ENCODE results near the gene PVALEF. TPM values are rescaled to one million over a fixed set of nuclear protein-coding genes. Genes with fewer than 3 reads are reported as not detected.
"Not testable (repeated sequence)": the region's sequence is repeated elsewhere in the genome, so short reads cannot be mapped to it uniquely, and the experiment has no call there.

Gene PVALEF
- total RNA-seq, 2 donors from 2014 or later, result not detected

- no peak for ATAC-seq
- H3K27ac Mint-ChIP-seq, result no peak overlapping the region
- no peaks in the 10 kb centered on the region for H3K36me3 Mint-ChIP-seq
- no peaks in the 10 kb centered on the region for H3K9me3 Mint-ChIP-seq
- H3K4me3 Mint-ChIP-seq, result no peak overlapping the region
- peaks cover 7 to 12% of the 10 kb centered on the region in 2 donors for H3K4me1 Mint-ChIP-seq (ENCODE audit: low read depth in 2 of 2)
- no peaks in the 10 kb centered on the region for H3K27me3 Mint-ChIP-seq
- DNase-seq (ENCODE audit: low spot score), result no peak
Observed at GRCh38 chr17:81219476-81220180, 54.3 kb downstream of the PVALEF start.

- no peak overlapping the region for H3K27ac Mint-ChIP-seq
- DNase-seq (ENCODE audit: low spot score), result no peak
- H3K27me3 Mint-ChIP-seq, result no peaks in the 10 kb centered on the region
- peaks cover 7 to 12% of the 10 kb centered on the region in 2 donors for H3K4me1 Mint-ChIP-seq (ENCODE audit: low read depth in 2 of 2)
- no peaks in the 10 kb centered on the region for H3K9me3 Mint-ChIP-seq
- no peak for ATAC-seq
- peak overlapping the region; percentile 30 for H3K4me3 Mint-ChIP-seq
- H3K36me3 Mint-ChIP-seq, result no peaks in the 10 kb centered on the region
Observed at GRCh38 chr17:81221371-81221841, 56.1 kb downstream of the PVALEF start.

DNA sequence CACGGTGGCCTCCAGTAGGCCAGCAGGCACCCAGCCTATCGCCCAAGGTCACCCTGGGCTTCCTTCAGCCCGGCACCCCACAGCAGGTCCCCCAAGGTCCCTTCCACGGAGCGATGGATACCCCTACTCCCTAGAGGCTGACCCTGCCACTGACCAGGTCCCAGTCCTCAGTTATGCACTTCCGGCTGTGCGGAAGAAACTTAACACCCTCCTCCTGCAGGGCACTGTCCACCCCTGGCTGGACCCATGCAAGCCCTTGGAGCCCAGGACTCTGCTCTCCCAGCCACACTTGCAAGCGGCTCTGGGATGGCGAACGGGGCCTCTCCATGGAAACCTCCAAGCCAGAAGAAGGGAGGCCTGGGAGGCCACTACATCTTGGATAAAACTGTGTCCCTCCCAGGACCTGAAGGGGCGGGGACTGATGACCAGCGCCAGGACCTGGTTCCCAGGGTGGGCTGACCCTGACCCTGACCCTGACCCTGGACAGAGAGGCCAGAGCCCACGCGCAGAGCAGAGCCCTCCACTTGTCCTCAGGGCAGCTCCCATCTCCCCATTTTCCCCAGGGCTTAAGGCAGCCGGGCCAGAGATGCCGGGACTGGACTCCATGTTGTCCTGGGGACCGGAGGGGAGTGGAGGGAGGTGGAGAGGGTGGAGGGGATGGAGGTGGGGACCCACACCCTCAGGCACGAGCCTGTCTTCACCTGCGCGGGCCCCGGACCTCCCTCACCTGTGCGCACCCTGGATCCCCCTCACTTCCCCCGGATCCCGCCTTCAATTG, 56.7 kb downstream of the PVALEF start:
- Mint-ChIP-seq H3K4me3 (peak overlapping the region; percentile 89), H3K27ac (no peak overlapping the region), H3K4me1 (ENCODE audit: low read depth in 2 of 2) (peaks cover 7 to 12% of the 10 kb centered on the region in 2 donors), H3K27me3 (no peaks in the 10 kb centered on the region), H3K36me3 (no peaks in the 10 kb centered on the region), H3K9me3 (no peaks in the 10 kb centered on the region)
- ATAC-seq (no peak), DNase-seq (ENCODE audit: low spot score) (no peak)

DNA sequence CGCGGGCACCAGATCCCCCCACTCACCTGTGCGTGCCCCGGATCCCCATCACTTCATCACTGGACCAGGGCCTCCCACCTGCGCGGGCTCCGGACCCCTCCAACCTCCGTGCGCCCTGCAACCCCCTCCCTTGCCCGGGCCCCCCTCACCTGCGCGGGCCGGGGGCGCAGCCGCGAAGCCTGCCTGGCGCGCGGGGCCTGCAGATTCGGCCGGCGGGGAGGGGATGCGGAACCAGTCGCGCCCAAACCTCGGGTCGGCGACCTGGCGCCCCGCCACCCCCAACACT, 57.3 kb downstream of the PVALEF start:
- no peaks in the 10 kb centered on the region for H3K9me3 Mint-ChIP-seq
- DNase-seq (ENCODE audit: low spot score) (no peak), ATAC-seq (no peak)
- no peaks in the 10 kb centered on the region for H3K27me3 Mint-ChIP-seq
- H3K27ac Mint-ChIP-seq, result no peak overlapping the region
- H3K4me3 Mint-ChIP-seq, result peak overlapping the region; percentile 89
- H3K4me1 Mint-ChIP-seq (ENCODE audit: low read depth in 2 of 2), result peaks cover 10 to 13% of the 10 kb centered on the region in 2 donors
- no peaks in the 10 kb centered on the region for H3K36me3 Mint-ChIP-seq

DNA sequence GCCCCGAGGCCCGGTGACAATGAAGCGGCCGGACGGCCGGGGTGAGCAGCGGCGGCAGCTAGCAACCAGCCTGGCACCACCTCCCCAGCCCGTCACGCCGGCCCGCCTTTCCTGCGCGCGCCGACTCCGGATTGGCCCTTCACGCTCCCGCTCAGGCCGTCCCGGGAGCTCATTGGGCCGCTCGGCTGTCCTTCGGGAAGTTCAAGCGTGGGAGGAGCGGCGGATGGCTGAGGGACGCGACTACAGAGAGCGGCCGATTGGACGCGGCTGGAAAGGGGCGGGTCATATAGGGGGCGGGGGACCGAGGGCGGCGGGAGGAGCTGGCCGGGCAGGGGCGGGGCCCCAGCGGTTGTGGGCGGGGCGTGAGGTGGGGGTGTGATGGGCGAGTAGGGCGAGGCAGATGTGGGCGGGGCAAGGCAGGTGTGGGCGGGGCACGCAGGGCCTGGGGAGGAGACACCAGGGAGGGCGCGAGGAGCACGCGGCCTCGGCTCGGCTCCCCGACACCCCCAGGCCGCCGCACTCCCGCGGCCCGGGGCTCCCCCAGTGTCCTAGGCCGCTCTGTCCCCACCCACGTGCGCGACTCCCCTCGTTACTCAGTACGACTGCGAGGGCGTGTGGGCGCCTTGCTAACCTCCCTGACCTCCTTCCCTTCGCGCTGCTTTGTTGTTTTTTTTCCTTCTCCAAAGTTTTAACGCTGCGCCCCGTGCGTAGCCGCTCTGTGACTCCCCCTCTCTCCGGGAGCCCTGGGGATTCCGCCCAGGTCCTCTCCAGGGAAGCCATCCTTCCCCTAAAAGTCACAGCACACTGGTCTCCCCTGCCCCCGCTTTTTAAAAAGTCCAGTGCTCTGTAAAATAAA, 57.8 kb downstream of the PVALEF start, which contains the start of gene CEP131:
TSS of gene CEP131 (minus strand) at position 60 of the 856 bp plus-strand sequence. CDS start 2,909 bp downstream, outside the sequence.
- H3K36me3 Mint-ChIP-seq, result no peaks in the 10 kb centered on the region
- no peaks in the 10 kb centered on the region for H3K9me3 Mint-ChIP-seq
- ATAC-seq (peak; percentile 97 to 99), DNase-seq (ENCODE audit: low spot score) (peak; percentile 99)
- H3K27ac Mint-ChIP-seq, result peak within 1 kb of the TSS; percentile 6 to 56
- peaks cover 15 to 16% of the 10 kb centered on the region in 2 donors for H3K4me1 Mint-ChIP-seq (ENCODE audit: low read depth in 2 of 2)
- H3K27me3 Mint-ChIP-seq, result no peaks in the 10 kb centered on the region
- peak within 1 kb of the TSS; percentile 89 for H3K4me3 Mint-ChIP-seq

DNA sequence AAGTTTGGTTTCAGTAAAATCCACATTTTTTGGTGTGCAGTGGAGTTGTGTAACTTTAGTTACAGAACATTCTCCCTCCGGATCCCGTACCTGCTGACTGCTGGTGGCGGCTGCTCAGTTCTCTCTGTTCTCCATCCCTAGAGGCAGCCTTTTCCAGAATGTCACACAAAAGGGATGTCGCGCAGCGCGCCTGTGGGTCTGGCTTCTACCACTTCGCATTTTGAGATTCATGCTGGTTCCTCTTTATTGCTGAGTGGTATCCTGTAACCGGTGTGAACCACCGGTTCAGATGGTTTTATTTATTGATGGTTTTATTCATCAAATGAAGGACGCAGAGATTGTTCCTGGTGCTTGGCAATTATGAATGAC, 58.4 kb downstream of the PVALEF start:
- ATAC-seq (no peak), DNase-seq (ENCODE audit: low spot score) (no peak)
- Mint-ChIP-seq H3K27ac (peak overlapping the region; percentile 6 to 56), H3K4me1 (ENCODE audit: low read depth in 2 of 2) (peaks cover 16% of the 10 kb centered on the region in 2 donors), H3K9me3 (no peaks in the 10 kb centered on the region), H3K4me3 (peak overlapping the region; percentile 89), H3K36me3 (no peaks in the 10 kb centered on the region), H3K27me3 (no peaks in the 10 kb centered on the region)

- H3K4me1 Mint-ChIP-seq (ENCODE audit: low read depth in 2 of 2), result peaks cover 16 to 18% of the 10 kb centered on the region in 2 donors
Observed at GRCh38 chr17:81227630-81228029, 62.3 kb downstream of the PVALEF start.

DNA sequence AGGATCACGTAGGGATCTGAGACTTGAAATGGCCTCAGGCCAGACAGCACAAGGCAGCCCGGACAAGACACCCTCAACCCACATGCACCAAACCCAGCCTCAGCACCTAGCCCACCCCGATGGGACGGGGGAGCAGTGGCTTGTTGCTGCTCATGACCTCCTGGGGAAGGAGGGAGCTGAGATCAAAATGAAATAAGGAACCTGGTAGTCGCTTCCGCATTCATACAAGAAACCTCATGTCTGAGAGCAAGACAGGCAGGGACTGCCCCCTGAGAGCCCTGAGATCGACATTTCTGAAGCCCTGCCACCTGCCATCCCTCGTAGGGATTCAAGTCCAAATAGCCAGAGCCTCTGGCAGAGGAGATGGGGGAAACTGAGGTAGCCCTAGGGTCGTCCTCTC, 63.1 kb downstream of the PVALEF start:
- H3K27ac Mint-ChIP-seq, result peak overlapping the region in 1 of 2 donors; percentile 15
- H3K27me3 Mint-ChIP-seq, result no peaks in the 10 kb centered on the region
- no peaks in the 10 kb centered on the region for H3K9me3 Mint-ChIP-seq
- ATAC-seq, result no peak
- H3K4me1 Mint-ChIP-seq (ENCODE audit: low read depth in 2 of 2), result peaks cover 15 to 17% of the 10 kb centered on the region in 2 donors
- no peak overlapping the region for H3K4me3 Mint-ChIP-seq
- peaks cover 12% of the 10 kb centered on the region for H3K36me3 Mint-ChIP-seq
- DNase-seq (ENCODE audit: low spot score), result no peak

More at GRCh38 chr17:81227630-81228029, 62.3 kb downstream of the PVALEF start:
- DNase-seq (ENCODE audit: low spot score); ATAC-seq; H3K4me3 Mint-ChIP-seq; H3K9me3 Mint-ChIP-seq; H3K27me3 Mint-ChIP-seq: not testable (repeated sequence)
- H3K27ac Mint-ChIP-seq, result peak overlapping the region in 1 of 2 donors; percentile 15
- H3K36me3 Mint-ChIP-seq, result peaks cover 12% of the 10 kb centered on the region

GRCh38 chr17:81228834-81229665, 63.7 kb downstream of the PVALEF start:
- H3K4me1 Mint-ChIP-seq (ENCODE audit: low read depth in 2 of 2), result peaks cover 9 to 12% of the 10 kb centered on the region in 2 donors
- H3K36me3 Mint-ChIP-seq, result peaks cover 12% of the 10 kb centered on the region
- ATAC-seq, result no peak
- no peak for DNase-seq (ENCODE audit: low spot score)
- H3K4me3 Mint-ChIP-seq, result no peak overlapping the region
- H3K27me3 Mint-ChIP-seq, result no peaks in the 10 kb centered on the region
- H3K27ac Mint-ChIP-seq, result no peak overlapping the region
- no peaks in the 10 kb centered on the region for H3K9me3 Mint-ChIP-seq

GRCh38 chr17:81229666-81229920, 64.3 kb downstream of the PVALEF start:
- no peaks in the 10 kb centered on the region for H3K9me3 Mint-ChIP-seq
- no peak for DNase-seq (ENCODE audit: low spot score)
- no peak overlapping the region for H3K4me3 Mint-ChIP-seq
- no peak overlapping the region for H3K27ac Mint-ChIP-seq
- H3K27me3 Mint-ChIP-seq, result no peaks in the 10 kb centered on the region
- no peak for ATAC-seq
- H3K36me3 Mint-ChIP-seq, result peaks cover 12% of the 10 kb centered on the region
- H3K4me1 Mint-ChIP-seq (ENCODE audit: low read depth in 2 of 2), result peaks cover 10 to 12% of the 10 kb centered on the region in 2 donors

GRCh38 chr17:81230043-81230820, 64.9 kb downstream of the PVALEF start:
- Mint-ChIP-seq H3K4me1 (ENCODE audit: low read depth in 2 of 2) (peaks cover 16 to 18% of the 10 kb centered on the region in 2 donors), H3K9me3 (no peaks in the 10 kb centered on the region), H3K4me3 (no peak overlapping the region), H3K36me3 (peaks cover 12% of the 10 kb centered on the region), H3K27me3 (no peaks in the 10 kb centered on the region), H3K27ac (no peak overlapping the region)
- DNase-seq (ENCODE audit: low spot score) (no peak), ATAC-seq (no peak)

DNA sequence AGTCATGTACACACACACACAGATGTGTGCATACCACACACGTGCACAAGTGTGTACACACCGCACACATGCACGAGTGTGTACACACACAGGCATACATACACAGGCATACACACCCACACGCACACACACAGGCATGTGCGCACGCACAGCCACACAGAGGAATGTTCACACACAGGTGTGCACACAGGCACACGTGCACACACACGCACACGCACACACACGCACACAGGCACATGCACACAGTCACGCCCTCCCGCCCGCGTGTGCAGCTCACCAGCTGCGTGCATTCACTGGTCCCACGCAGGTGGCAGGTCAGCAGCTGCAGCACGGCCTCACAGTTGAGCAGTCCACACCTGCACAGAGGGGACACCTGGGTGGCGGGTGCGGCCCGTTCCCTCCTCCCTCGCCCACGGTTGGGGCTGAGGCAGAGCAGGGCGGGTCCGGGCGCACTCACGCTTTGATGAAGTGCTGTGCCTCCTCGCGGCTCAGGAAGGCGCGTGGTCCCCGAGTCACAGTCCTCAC, 65.9 kb downstream of the PVALEF start:
- Mint-ChIP-seq H3K27ac (no peak overlapping the region), H3K4me1 (ENCODE audit: low read depth in 2 of 2) (peaks cover 16 to 21% of the 10 kb centered on the region in 2 donors), H3K9me3 (no peaks in the 10 kb centered on the region), H3K4me3 (no peak overlapping the region), H3K36me3 (peaks cover 12% of the 10 kb centered on the region), H3K27me3 (no peaks in the 10 kb centered on the region)
- no peak for DNase-seq (ENCODE audit: low spot score)
- ATAC-seq, result no peak
